Coronary artery (tissue), 2 donors: ENCODE data around the gene UBR3.
"Not testable (repeated sequence)": the region's sequence is repeated elsewhere in the genome, so short reads cannot be mapped to it uniquely, and the experiment has no call there.

Experiments used
- DNase-seq: peaks from one replicate; pipeline ENCODE4 v3.0.0-alpha.2; 2017; ENCODE audit warnings: low spot score
- H3K27ac ChIP-seq, 2 donors: fragments of 200-600 bp; sonication (generic); one replicate each; pipeline ENCODE4 v1.5.1; 2016 to 2019
- H3K4me3 ChIP-seq: fragments of 200-600 bp; sonication (generic); 2 replicates; pipeline ENCODE4 v1.5.1; 2016; ENCODE audit warnings: mild to moderate bottlenecking, moderate library complexity
- TF ChIP-seq, protein P1 (sequence below): fragments of 200-600 bp; sonication (generic); IDR thresholded peaks from one replicate; pipeline ENCODE4 v1.5.1; 2019; ENCODE audit warnings: antibody characterized with exemption

Gene UBR3

DNA sequence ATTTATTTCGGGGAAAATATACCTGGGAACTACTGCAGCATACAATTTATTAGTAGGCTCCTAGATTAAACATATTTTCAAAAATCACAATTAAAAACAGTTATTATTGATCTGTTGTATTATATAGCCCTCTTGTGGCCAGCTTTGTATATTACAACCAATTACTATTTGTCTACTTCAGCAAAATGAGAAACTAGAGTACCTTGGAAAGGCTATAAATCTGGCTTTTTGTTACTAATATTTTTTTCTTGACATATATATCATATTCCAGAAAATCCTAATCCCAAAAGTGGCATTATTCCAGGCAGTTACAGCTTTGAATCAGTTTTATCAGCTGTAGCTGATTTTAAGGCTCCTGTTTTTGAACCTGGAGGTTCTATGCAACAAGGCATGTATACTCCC lies 101.2 kb downstream of the UBR3 start:
- TF ChIP-seq, protein P1, sequence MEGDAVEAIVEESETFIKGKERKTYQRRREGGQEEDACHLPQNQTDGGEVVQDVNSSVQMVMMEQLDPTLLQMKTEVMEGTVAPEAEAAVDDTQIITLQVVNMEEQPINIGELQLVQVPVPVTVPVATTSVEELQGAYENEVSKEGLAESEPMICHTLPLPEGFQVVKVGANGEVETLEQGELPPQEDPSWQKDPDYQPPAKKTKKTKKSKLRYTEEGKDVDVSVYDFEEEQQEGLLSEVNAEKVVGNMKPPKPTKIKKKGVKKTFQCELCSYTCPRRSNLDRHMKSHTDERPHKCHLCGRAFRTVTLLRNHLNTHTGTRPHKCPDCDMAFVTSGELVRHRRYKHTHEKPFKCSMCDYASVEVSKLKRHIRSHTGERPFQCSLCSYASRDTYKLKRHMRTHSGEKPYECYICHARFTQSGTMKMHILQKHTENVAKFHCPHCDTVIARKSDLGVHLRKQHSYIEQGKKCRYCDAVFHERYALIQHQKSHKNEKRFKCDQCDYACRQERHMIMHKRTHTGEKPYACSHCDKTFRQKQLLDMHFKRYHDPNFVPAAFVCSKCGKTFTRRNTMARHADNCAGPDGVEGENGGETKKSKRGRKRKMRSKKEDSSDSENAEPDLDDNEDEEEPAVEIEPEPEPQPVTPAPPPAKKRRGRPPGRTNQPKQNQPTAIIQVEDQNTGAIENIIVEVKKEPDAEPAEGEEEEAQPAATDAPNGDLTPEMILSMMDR, result peak; percentile 40
- Histone ChIP-seq H3K27ac (no peak overlapping the region), H3K4me3 (no peak overlapping the region)
- no peak for DNase-seq

DNA sequence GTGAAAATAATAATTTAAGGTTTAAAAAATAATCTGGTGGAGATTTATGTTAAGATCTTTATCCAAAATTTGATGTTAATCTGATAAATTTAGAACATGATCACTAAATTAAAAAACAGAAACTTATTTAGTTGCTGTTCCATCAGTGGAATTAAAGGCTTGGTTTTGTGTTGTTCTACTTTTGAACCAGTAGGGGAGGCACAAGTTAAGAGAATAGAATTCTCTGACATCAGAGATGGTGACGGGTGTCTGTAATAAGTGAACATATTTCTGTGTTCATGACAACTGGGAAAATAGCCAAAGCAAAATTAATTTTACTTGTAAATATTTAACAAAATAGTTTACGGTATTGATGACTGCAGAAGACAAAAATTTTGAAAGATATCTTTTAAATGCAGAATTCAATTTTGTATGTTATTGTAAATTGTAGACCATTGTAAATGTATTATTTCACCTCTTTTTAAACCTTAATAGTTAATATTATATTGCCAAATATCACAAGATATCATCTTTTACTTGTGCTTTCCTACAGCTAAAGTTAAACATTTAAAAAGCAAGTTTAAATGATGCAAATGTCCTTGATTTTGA lies 106.0 kb downstream of the UBR3 start:
- no peak overlapping the region for H3K4me3 ChIP-seq
- TF ChIP-seq, protein P1, result peak; percentile 62
- H3K27ac ChIP-seq, result no peak overlapping the region
- no peak for DNase-seq

DNA sequence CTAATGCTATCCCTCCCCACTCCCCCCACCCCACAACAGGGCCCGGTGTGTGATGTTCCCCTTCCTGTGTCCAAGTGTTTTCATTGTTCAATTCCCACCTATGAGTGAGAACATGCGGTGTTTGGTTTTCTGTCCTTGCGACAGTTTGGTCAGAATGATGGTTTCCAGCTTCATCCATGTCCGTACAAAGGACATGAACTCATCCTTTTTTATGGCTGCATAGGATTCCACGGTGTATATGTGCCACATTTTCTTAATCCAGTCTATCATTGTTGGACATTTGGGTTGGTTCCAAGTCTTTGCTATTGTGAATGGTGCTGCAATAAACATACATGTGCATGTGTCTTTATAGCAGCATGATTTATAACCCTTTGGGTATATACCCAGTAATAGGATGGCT lies 109.4 kb downstream of the UBR3 start:
- H3K4me3 ChIP-seq, H3K27ac ChIP-seq, DNase-seq: not testable (repeated sequence)

DNA sequence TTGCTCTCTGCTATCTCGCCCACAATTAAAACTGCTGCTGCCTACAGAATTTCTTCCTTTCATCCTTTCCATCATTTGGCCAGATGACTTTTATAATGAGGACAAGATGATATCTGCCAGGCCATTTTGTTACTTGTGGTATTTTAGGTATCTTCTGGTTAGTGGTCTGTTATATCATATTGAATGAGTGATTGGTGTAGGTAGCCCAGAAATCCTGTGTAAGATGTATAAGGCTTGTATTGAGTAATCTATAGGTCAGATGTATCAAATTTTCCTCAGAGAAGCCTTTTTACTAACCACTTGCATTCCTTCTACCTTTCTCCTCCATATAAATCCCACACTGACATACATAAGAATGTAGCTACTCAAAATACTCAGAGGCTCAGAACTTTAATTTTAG lies 118.3 kb downstream of the UBR3 start:
- Histone ChIP-seq H3K27ac (no peak overlapping the region), H3K4me3 (no peak overlapping the region)
- TF ChIP-seq, protein P1, result no peak
- DNase-seq, result no peak

DNA sequence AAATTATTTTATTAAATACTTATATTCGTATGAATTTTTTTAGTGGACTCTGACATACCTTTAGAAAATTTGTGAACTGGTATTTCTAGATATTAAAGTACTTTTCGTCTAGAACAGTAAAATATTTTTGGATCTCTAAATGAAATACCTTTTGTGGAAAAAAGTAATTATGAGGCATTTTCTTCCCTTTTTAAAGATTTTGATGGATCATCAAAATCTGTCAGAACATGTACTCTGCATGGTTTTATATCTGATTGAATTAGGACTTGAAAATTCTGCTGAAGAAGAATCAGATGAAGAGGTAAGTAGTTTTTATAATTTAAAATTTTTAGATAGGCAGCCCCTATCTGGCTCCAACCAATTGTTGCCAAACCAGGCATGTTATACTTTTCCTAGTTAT lies 118.8 kb downstream of the UBR3 start:
- TF ChIP-seq, protein P1, result no peak

DNA sequence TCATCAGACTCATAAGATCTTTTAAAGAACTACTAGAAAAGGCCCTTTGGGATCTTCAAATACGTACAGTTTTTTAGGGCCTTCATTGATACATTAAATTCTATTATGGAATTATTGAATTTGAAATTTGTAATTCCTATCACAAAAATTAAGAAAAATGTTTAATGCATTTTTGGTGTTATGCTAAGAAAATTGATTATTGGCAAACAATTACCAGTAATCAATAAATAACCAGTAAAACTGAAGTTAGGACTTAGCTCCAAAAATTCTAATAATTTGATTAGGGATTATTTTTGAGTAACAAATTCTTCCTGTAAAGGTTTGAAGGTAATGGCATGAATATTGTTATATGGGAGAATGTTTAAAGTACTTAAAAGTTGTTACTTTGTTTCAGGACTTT lies 119.3 kb downstream of the UBR3 start:
- no peak overlapping the region for H3K4me3 ChIP-seq
- TF ChIP-seq, protein P1, result no peak
- no peak overlapping the region for H3K27ac ChIP-seq
- no peak for DNase-seq

More for the DNA sequence above, 118.8 kb downstream of the UBR3 start:
- DNase-seq, result no peak
- Histone ChIP-seq H3K27ac (no peak overlapping the region), H3K4me3 (no peak overlapping the region)

DNA sequence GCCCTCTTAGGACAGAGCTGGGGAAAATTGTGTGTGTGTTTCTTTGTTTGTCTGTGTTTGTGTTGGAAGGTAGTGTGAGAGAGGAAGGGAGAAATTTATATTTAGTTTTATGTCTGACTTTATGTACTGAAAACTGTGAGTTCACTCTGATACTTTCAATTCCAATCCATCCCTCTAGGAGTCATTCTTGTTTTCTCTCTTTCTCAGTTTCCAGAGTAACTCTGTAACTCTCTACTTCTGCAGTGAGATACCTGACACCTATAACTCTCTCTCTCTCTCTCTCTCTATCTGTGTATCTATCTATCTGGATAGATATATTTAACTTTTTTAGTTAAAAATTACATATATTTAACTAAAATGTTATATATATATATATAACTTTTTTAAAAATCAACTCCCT lies 128.7 kb downstream of the UBR3 start:
- Histone ChIP-seq H3K27ac (no peak overlapping the region), H3K4me3 (no peak overlapping the region)
- DNase-seq, result no peak
- TF ChIP-seq, protein P1, result no peak

DNA sequence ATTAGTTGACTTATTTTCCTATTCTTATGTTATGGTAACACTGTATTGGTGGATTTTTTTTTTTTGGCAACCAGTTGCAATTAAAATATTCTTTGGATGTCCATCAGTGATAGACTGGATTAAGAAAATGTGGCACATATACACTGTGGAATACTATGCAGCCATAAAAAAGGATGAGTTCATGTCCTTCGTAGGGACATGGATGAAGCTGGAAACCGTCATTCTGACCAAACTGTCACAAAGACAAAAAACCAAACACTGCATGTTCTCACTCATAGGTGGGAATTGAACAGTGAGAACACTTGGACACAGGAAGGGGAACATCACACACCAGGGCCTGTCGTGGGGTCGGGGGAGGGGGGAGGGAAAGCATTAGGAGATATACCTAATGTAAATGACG lies 130.0 kb downstream of the UBR3 start:
- H3K4me3 ChIP-seq, DNase-seq, H3K27ac ChIP-seq: not testable (repeated sequence)
